Loucy (cell line): ENCODE measurements around the gene ZFP14.

Source experiments
- H2AFZ ChIP-seq: fragments of 200-600 bp; sonication (generic); 2 replicates; pipeline ENCODE4 v1.6.0; 2016; ENCODE audit warnings: antibody characterized with exemption, mild to moderate bottlenecking, low read length, moderate library complexity
- H3F3A ChIP-seq: fragments of 200-600 bp; 2 replicates; pipeline ENCODE4 v1.6.0; 2016; ENCODE audit warnings: antibody characterized with exemption, low read depth, mild to moderate bottlenecking
- H3K27me3 ChIP-seq: fragments of 200-600 bp; sonication (generic); 2 replicates; pipeline ENCODE4 v1.6.1; 2014; ENCODE audit warnings: low read length, mild to moderate bottlenecking; ENCODE audit not compliant: insufficient read depth, poor library complexity, severe bottlenecking
- H3K36me3 ChIP-seq: fragments of 200-600 bp; sonication (generic); 2 replicates; pipeline ENCODE4 v1.6.1; 2016; ENCODE audit warnings: low read length; ENCODE audit not compliant: insufficient read depth
- H3K4me1 ChIP-seq: fragments of 200-600 bp; sonication (generic); 2 replicates; pipeline ENCODE4 v1.5.1; 2014; ENCODE audit warnings: low read length, mild to moderate bottlenecking; ENCODE audit not compliant: insufficient read depth, poor library complexity, severe bottlenecking
- H3K4me2 ChIP-seq: fragments of 200-600 bp; sonication (generic); 2 replicates; pipeline ENCODE4 v1.6.0; 2014; ENCODE audit warnings: antibody characterized with exemption, low read length, low read depth, mild to moderate bottlenecking; ENCODE audit not compliant: poor library complexity, severe bottlenecking
- H3K4me3 ChIP-seq: fragments of 200-600 bp; sonication (generic); 2 replicates; pipeline ENCODE4 v1.5.1; 2014; ENCODE audit warnings: low read length, mild to moderate bottlenecking, mixed read lengths; ENCODE audit not compliant: poor library complexity, severe bottlenecking
- H3K79me2 ChIP-seq: fragments of 200-600 bp; sonication (generic); 2 replicates; pipeline ENCODE4 v1.6.1; 2014; ENCODE audit warnings: low read length; ENCODE audit not compliant: insufficient read depth
- H3K9ac ChIP-seq: fragments of 200-600 bp; sonication (generic); 2 replicates; pipeline ENCODE4 v1.6.0; 2014; ENCODE audit warnings: mild to moderate bottlenecking, low read depth, low read length, moderate library complexity; ENCODE audit not compliant: poor library complexity, severe bottlenecking
- H3K9me2 ChIP-seq: fragments of 200-600 bp; sonication (generic); replicated peaks from 2 replicates; pipeline ENCODE4 v1.6.1; 2016; ENCODE audit warnings: low read depth, low read length, mixed read lengths
- H3K9me3 ChIP-seq: fragments of 200-600 bp; sonication (generic); 2 replicates; pipeline ENCODE4 v1.6.1; 2014; ENCODE audit warnings: mild to moderate bottlenecking, antibody characterized with exemption, low read length, low read depth; ENCODE audit not compliant: insufficient read depth
- H4K20me1 ChIP-seq: fragments of 200-600 bp; sonication (generic); 2 replicates; pipeline ENCODE4 v1.6.0; 2014; ENCODE audit warnings: antibody characterized with exemption, low read length, mild to moderate bottlenecking; ENCODE audit not compliant: insufficient read depth, poor library complexity, severe bottlenecking
- CTCF ChIP-seq: fragments of 200-600 bp; sonication (generic); conservative IDR thresholded peaks from 2 replicates; pipeline ENCODE4 v1.5.1; 2014; ENCODE audit warnings: mild to moderate bottlenecking, antibody characterized with exemption, low read length
- EZH2phosphoT487 ChIP-seq: fragments of 200-600 bp; IDR thresholded peaks from 2 replicates; pipeline ENCODE4 v1.6.1; 2018; ENCODE audit warnings: antibody characterized with exemption, mild to moderate bottlenecking, moderate library complexity, borderline replicate concordance

Gene ZFP14

GRCh38 chr19:36420961-36421748 is 42.2 kb upstream of the ZFP14 start:
- Histone ChIP-seq H3K9ac (no peak overlapping the region), H3K4me3 (no peak overlapping the region)
- no peak for TF ChIP-seq CTCF
- TF ChIP-seq EZH2phosphoT487: no peak

GRCh38 chr19:36418287-36419001 is 39.4 kb upstream of the ZFP14 start, which contains the start of gene ZFP82:
Gene ZFP82 (minus strand): TSS chr19:36418644. CDS start chr19:36409789, 8,855 bp downstream.
- Histone ChIP-seq H3K79me2 (peaks cover 50% of the 10 kb centered on the region), H3F3A (no peaks in the 10 kb centered on the region), H4K20me1 (peaks cover 14% of the 10 kb centered on the region), H3K9ac (peak within 1 kb of the TSS; percentile 90), H3K4me1 (peaks cover 25% of the 10 kb centered on the region), H3K4me3 (peak within 1 kb of the TSS; percentile 81), H3K4me2 (peak within 1 kb of the TSS; percentile 84), H3K36me3 (no peaks in the 10 kb centered on the region), H3K27me3 (no peaks in the 10 kb centered on the region), H2AFZ (peak within 1 kb of the TSS; percentile 97), H3K9me3 (no peaks in the 10 kb centered on the region), H3K9me2 (no peaks in the 10 kb centered on the region)
- TF ChIP-seq CTCF (no peak), EZH2phosphoT487 (no peak)

More at GRCh38 chr19:36420961-36421748, 42.2 kb upstream of the ZFP14 start:
- Histone ChIP-seq H3K79me2 (peaks cover 22% of the 10 kb centered on the region), H3K27me3 (no peaks in the 10 kb centered on the region), H3K4me2 (no peak overlapping the region), H2AFZ (no peak overlapping the region), H4K20me1 (peaks cover 6% of the 10 kb centered on the region), H3K4me1 (peaks cover 16% of the 10 kb centered on the region), H3K9me2 (no peaks in the 10 kb centered on the region), H3K9me3 (no peaks in the 10 kb centered on the region), H3K36me3 (no peaks in the 10 kb centered on the region), H3F3A (no peaks in the 10 kb centered on the region)

GRCh38 chr19:36417752-36418286 is 38.8 kb upstream of the ZFP14 start:
- Histone ChIP-seq H3K27me3 (no peaks in the 10 kb centered on the region), H3K9me3 (no peaks in the 10 kb centered on the region), H3K4me1 (peaks cover 27% of the 10 kb centered on the region), H3K4me3 (peak overlapping the region; percentile 81), H3F3A (no peaks in the 10 kb centered on the region), H3K9ac (peak overlapping the region; percentile 90), H3K4me2 (peak overlapping the region; percentile 84), H3K36me3 (no peaks in the 10 kb centered on the region), H3K79me2 (peaks cover 56% of the 10 kb centered on the region), H2AFZ (peak overlapping the region; percentile 97), H3K9me2 (no peaks in the 10 kb centered on the region), H4K20me1 (peaks cover 17% of the 10 kb centered on the region)
- no peak for TF ChIP-seq CTCF
- no peak for TF ChIP-seq EZH2phosphoT487
